OCI-LY3 (cell line): ENCODE data around the gene SPANXN3.
"Not testable (repeated sequence)": the region's sequence is repeated elsewhere in the genome, so short reads cannot be mapped to it uniquely, and the experiment has no call there.

Experiments used
- H2AFZ ChIP-seq: fragments of 200-600, 300-600 bp; shearing (Covaris generic); 2 replicates; pipeline ENCODE4 v1.6.0; 2014; ENCODE audit warnings: antibody characterized with exemption, low read depth, low read length
- H3K27ac ChIP-seq: fragments of 200-600, 300-600 bp; sonication (generic); 2 replicates; pipeline ENCODE4 v1.5.1; 2014; ENCODE audit warnings: mild to moderate bottlenecking, low read length, moderate library complexity, mixed read lengths
- H3K27me3 ChIP-seq: fragments of 200-600, 300-600 bp; sonication (generic); 2 replicates; pipeline ENCODE4 v1.6.1; 2014; ENCODE audit warnings: low read depth, low read length, mixed read lengths
- H3K36me3 ChIP-seq: fragments of 200-600, 300-600 bp; sonication (generic); replicated peaks from 2 replicates; pipeline ENCODE3; 2014; ENCODE audit warnings: low read depth, low read length, mixed read lengths
- H3K4me1 ChIP-seq: fragments of 300-600, 200-600 bp; sonication (generic); 2 replicates; pipeline ENCODE4 v1.6.1; 2014; ENCODE audit warnings: low read length, mixed read lengths
- H3K4me2 ChIP-seq: fragments of 200-600, 300-600 bp; sonication (generic); 2 replicates; pipeline ENCODE4 v1.6.1; 2014; ENCODE audit warnings: low read length, mixed read lengths
- H3K4me3 ChIP-seq: fragments of 300-600, 200-600 bp; sonication (generic); 2 replicates; pipeline ENCODE4 v1.5.1; 2014; ENCODE audit warnings: antibody characterized with exemption, mild to moderate bottlenecking, low read length, moderate library complexity
- H3K79me2 ChIP-seq: fragments of 300-600, 200-600 bp; shearing (Covaris generic); 2 replicates; pipeline ENCODE4 v1.6.1; 2014; ENCODE audit warnings: mild to moderate bottlenecking, low read length, mixed read lengths
- H3K9ac ChIP-seq: fragments of 300-600, 200-600 bp; shearing (Covaris generic); 2 replicates; pipeline ENCODE4 v1.6.0; 2014; ENCODE audit warnings: mild to moderate bottlenecking, low read length, moderate library complexity
- H3K9me3 ChIP-seq: fragments of 200-600, 300-600 bp; shearing (Covaris generic); 2 replicates; pipeline ENCODE4 v1.6.1; 2014; ENCODE audit warnings: low read length, mixed read lengths; ENCODE audit not compliant: insufficient read depth
- H4K20me1 ChIP-seq: fragments of 200-600, 300-600 bp; sonication (generic); 2 replicates; pipeline ENCODE4 v1.6.1; 2016; ENCODE audit warnings: low read length, mixed read lengths; ENCODE audit not compliant: insufficient read depth
- EZH2phosphoT487 ChIP-seq: fragments of 200-600 bp; shearing (Covaris generic); IDR thresholded peaks from 2 replicates; pipeline ENCODE4 v1.6.1; 2018; ENCODE audit warnings: antibody characterized with exemption, mixed run types, low read depth
- TF ChIP-seq, protein P1 (sequence below): fragments of 200-600, 300-600 bp; sonication (generic); IDR thresholded peaks from 2 replicates; pipeline ENCODE4 v1.5.1; 2014; ENCODE audit warnings: antibody characterized with exemption, low read length, low read depth

Gene SPANXN3, protein sequence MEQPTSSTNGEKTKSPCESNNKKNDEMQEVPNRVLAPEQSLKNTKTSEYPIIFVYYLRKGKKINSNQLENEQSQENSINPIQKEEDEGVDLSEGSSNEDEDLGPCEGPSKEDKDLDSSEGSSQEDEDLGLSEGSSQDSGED

GRCh38 chrX:143517375-143517774 lies at the start of gene SPANXN3:
TSS of gene SPANXN3 (minus strand) at chrX:143517475. CDS start at chrX:143517391, 84 bp downstream.
- not testable (repeated sequence) for H3K4me3 ChIP-seq, H3K36me3 ChIP-seq, H2AFZ ChIP-seq, H3K4me2 ChIP-seq, H3K4me1 ChIP-seq, H4K20me1 ChIP-seq, H3K27ac ChIP-seq, H3K79me2 ChIP-seq, H3K9ac ChIP-seq, H3K9me3 ChIP-seq, H3K27me3 ChIP-seq

- Histone ChIP-seq H4K20me1 (no peaks in the 10 kb centered on the region), H3K9ac (no peak overlapping the region), H3K4me3 (no peak overlapping the region), H3K4me1 (no peaks in the 10 kb centered on the region), H2AFZ (no peak overlapping the region), H3K79me2 (no peaks in the 10 kb centered on the region), H3K36me3 (no peaks in the 10 kb centered on the region), H3K9me3 (no peaks in the 10 kb centered on the region), H3K27me3 (no peaks in the 10 kb centered on the region), H3K27ac (no peak overlapping the region), H3K4me2 (no peak overlapping the region)
- TF ChIP-seq, protein P1, sequence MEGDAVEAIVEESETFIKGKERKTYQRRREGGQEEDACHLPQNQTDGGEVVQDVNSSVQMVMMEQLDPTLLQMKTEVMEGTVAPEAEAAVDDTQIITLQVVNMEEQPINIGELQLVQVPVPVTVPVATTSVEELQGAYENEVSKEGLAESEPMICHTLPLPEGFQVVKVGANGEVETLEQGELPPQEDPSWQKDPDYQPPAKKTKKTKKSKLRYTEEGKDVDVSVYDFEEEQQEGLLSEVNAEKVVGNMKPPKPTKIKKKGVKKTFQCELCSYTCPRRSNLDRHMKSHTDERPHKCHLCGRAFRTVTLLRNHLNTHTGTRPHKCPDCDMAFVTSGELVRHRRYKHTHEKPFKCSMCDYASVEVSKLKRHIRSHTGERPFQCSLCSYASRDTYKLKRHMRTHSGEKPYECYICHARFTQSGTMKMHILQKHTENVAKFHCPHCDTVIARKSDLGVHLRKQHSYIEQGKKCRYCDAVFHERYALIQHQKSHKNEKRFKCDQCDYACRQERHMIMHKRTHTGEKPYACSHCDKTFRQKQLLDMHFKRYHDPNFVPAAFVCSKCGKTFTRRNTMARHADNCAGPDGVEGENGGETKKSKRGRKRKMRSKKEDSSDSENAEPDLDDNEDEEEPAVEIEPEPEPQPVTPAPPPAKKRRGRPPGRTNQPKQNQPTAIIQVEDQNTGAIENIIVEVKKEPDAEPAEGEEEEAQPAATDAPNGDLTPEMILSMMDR: no peak
- no peak for TF ChIP-seq EZH2phosphoT487
These were observed 18.9 kb upstream of the SPANXN3 start for GRCh38 chrX:143536176-143536575.

DNA sequence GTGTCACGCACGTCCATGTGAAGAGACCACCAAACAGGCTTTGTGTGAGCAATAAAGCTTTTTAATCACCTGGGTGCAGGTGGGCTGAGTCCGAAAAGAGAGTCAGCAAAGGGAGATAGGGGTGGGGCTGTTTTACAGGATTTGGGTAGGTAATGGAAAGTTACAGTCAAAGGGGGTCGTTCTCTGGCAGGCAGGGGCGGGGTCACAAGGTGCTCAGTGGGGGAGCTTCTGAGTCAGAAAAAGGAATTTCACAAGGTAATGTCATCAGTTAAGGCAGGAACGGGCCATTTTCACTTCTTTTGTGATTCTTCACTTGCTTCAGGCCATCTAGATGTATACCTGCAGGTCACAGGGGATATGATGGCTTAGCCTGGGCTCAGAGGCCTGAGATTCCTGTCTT lies 15.1 kb downstream of the SPANXN3 start:
- H3K9ac ChIP-seq, H3K36me3 ChIP-seq, H3K27me3 ChIP-seq, H2AFZ ChIP-seq, H3K4me2 ChIP-seq, H3K79me2 ChIP-seq, H3K27ac ChIP-seq, H3K9me3 ChIP-seq, H3K4me3 ChIP-seq, H4K20me1 ChIP-seq, H3K4me1 ChIP-seq: not testable (repeated sequence)

DNA sequence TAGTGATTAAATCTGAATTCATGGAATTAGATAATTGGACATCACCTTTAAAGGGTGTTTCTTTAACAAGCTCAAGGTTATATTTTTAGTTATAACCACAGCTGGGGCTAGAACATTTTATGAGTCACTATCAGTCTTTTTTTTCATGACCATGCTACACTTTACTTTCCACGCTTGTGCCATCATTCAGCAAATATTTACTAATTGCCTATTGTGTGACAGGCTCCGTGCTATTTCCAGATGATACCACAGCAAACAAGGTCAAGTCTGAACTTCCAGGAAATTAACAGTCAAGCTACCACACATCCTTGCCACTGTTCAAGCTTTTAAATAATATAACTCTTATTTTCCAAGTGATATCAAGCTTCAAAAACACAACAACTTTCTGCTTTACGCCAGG lies 16.5 kb downstream of the SPANXN3 start:
- no peak overlapping the region for H2AFZ ChIP-seq
- no peaks in the 10 kb centered on the region for H3K27me3 ChIP-seq
- H3K4me2 ChIP-seq: no peak overlapping the region
- no peaks in the 10 kb centered on the region for H3K9me3 ChIP-seq
- no peak overlapping the region for H3K27ac ChIP-seq
- H3K79me2 ChIP-seq: no peaks in the 10 kb centered on the region
- TF ChIP-seq, protein P1: no peak
- TF ChIP-seq EZH2phosphoT487: no peak
- H4K20me1 ChIP-seq: no peaks in the 10 kb centered on the region
- no peaks in the 10 kb centered on the region for H3K36me3 ChIP-seq
- H3K4me1 ChIP-seq: no peaks in the 10 kb centered on the region
- H3K9ac ChIP-seq: no peak overlapping the region
- no peak overlapping the region for H3K4me3 ChIP-seq

- no peaks in the 10 kb centered on the region for H4K20me1 ChIP-seq
- H3K27ac ChIP-seq: no peak overlapping the region
- H3K4me3 ChIP-seq: no peak overlapping the region
- no peak overlapping the region for H3K4me2 ChIP-seq
- H3K9ac ChIP-seq: no peak overlapping the region
- H3K36me3 ChIP-seq: no peaks in the 10 kb centered on the region
- no peaks in the 10 kb centered on the region for H3K4me1 ChIP-seq
- no peaks in the 10 kb centered on the region for H3K79me2 ChIP-seq
- H3K9me3 ChIP-seq: no peaks in the 10 kb centered on the region
- TF ChIP-seq, protein P1: no peak
- no peak for TF ChIP-seq EZH2phosphoT487
- no peak overlapping the region for H2AFZ ChIP-seq
- no peaks in the 10 kb centered on the region for H3K27me3 ChIP-seq
These were observed 31.2 kb downstream of the SPANXN3 start for GRCh38 chrX:143486105-143486504.
